Ureter (tissue), 1 donor: Measurements from ENCODE around the gene ISCA1. TPM values are rescaled to one million over a fixed set of nuclear protein-coding genes. Genes with fewer than 3 reads are reported as not detected.

Experiments used
- DNase-seq: peaks from one replicate; pipeline ENCODE4 v3.0.0-alpha.2; 2020; ENCODE audit warnings: low spot score
- total RNA-seq: library from RNA; stranded (reverse); gene quantifications from one replicate; pipeline ENCODE4 v1.2.4, GENCODE V29; 2023
- donor health status: DM: yes; HTN: yes; CAD: no.

Gene ISCA1
- total RNA-seq, 1 donor from 2014 or later, result 30.6 TPM

DNA sequence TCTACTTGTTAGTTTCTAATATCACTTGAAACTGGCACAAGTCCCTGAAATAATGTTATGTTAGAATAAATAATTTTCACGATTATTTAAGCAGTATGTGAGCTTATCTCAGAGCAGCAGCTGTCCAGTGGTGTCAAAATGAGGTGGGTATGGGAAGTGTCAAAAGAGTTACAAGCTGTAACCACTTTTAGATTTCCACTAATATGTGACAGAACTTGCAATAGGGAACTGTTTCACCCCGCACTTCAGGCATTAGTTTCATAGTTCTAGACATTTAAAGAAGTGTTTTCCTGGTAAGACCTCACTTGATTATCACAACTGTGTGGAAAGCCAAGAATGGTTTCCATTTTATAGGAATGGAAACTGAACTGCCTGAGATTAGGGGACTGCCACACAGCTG, 2.9 kb upstream of the ISCA1 start:
- DNase-seq, result no peak

DNA sequence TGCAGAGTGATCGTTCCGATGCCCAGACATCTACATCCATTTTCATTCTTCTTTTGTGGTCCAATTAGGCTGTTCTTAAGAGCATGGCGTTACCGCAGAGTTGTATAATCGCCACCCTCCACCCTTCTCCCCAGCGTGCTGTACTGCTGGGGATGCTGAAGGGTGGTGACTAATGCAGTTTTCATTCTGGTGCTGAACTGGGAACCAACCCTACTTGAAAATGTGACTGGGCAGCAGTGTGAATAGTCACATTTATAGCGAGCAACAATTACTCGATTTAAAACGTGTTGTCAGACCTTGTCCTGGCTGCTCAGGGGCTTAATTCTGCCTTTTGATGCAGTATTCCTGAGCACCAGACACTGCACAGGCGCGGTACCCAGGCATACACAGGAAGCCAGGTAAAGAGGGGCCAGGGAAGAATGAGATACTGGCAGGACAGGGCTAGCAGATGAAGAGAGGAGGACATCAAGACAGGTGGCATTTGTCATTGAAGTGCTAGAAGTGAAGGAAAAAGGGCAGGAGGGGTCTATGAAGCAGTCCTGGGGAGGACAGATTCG, 719 bp upstream of the ISCA1 start:
- DNase-seq, result no peak

DNA sequence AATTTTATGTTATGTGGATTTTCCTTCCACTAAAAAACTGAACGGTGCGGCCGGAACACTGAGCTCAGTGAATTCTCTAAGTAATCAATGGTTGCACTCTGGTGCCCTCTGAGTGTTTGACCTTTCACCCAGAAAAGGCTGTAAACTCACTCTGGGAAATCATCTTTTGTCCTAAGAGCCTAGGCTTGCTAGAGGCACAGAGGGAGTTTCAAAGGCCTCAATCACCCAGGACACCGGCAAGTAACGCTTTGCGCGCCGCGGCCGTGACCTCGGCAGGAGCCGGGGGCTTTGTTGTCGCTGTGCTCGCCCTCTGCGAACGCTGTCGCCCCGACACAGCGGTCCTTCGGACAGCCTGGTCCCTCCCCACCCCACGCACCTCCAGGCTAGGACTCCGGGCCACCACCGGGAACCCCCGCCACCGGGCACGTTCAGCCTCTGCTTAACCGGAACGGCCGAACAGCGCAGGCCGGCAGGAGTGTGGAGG, 703 bp downstream of the ISCA1 start:
- no peak for DNase-seq

DNA sequence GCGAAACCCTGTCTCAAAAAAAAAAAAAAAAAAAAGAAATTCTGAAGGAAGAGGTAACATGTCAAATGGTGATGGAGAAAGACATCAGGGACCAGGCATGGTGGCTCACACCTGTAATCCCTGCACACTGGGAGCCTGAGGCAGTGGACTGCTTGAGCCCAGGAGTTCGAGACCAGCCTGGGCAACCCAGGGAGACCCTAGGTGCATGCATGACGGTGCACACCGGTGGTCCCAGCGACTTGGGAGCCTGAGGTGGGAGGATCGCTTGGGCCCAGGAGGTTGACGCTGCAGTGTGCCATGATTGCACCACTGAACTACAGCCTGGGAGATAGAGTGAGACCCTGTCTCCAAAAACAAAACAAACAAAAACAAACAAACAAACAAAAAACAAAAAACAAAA, 1.8 kb downstream of the ISCA1 start:
- no peak for DNase-seq

DNA sequence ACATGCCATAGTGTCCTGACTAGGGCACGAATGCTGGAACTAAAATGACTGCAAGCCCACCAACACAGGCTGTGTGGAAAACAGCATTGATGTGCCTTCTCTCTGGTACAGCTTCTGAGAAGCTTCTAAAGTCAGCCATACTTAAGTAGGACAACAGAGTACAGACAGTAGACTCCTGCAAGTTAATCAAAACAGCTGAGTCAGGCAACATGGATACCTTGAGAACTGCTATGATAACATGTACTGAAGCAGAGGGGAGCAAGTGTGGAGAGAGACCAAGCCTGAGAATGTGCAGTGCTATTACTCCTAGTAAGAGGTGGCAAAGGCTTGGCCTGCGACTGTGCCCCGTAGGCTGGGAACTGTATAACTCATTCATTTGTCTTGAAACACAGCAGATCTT, 2.5 kb downstream of the ISCA1 start:
- no peak for DNase-seq

DNA sequence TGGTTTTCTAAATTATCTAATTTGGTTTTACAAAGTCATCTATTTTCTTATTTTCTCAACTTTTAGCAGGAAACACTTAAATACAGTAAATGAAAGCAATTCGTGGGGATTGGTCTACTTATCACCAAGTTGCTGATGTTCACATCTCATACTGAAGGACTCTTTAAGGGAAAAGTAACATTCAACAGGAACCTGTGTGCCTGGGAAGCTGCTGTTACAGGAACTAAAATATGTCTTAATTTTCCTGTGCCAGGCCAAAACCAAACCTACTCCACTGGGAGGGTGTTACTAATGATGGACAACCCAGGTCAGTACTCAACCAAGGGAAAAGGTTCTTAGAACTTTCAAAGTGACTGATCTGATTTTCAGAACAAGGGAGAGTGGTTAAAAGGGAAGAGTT, 5.3 kb downstream of the ISCA1 start:
- no peak for DNase-seq

DNA sequence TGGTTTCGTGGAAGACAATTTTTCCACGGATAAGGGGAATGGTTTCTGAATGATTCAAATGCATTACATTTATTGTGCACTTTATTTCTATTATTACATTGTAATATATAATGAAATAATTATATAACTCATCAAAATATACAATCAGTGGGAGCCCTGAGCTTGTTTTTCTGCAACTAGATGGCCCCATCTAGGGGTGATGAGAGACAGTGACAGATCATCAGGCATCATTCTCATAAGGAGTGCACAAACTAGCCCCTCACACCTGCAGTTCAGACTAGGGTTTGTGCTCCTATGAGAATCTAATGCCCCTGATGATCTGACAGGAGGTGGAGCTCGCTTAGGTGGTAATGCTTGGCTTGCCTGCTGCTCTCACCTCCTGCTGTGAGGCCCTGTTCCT, 6.4 kb downstream of the ISCA1 start:
- no peak for DNase-seq

DNA sequence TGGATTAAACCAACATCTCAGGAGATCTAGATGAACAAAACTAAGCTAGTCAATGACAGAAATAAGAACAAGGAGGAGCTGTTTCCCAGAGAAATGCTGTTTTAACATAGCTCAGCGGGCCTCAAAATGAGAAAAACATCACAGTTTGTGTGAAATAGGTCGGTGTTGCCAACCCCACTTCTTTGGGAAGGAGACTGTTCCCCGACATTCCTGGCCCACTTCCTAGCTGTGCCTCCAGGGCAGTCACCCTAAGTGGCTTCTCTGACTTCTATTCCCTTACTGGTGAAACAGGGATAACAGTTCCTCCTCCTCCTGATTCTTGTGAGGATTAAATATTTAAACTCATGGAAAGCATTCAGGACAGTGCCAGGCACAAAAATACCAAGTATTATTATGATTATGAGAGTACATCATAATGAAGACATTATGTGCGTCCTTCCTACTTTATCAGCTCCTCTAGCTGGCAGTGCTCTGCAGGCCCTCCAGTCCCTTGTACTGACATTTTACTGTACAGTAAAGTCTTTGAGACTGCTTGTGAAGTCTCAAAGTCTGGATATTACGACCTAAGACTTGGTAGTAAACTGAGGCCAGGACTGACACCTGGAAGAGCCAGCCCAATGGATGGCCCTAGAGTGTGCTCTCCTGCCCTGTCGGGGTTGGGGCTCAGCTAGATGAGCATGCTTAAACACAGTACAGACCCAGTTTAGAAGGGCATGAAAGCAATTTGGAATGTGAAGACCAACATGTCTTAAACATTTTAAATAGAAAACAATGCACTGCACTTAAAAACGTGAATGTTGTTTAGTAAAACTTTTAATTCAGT, 7.3 kb downstream of the ISCA1 start:
- DNase-seq, result no peak

DNA sequence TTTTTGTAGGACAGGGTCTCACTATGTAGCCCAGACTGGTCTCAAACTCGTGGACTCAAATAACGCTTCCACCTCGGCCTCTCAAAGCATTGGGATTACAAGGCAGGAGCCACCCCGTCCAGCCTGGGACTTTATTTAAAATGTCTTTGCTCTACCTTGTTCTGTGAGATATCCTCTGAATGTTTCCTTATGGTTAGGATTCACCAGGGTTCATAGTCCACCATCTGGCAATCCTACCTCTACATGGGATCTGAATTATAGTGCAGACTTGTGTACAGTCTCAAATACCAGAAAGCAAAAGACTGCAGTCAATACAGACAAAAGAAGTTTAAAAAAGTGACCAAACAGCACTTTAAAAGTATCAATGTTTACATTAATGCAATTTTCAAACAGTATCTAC, 10.1 kb downstream of the ISCA1 start:
- DNase-seq, result no peak

DNA sequence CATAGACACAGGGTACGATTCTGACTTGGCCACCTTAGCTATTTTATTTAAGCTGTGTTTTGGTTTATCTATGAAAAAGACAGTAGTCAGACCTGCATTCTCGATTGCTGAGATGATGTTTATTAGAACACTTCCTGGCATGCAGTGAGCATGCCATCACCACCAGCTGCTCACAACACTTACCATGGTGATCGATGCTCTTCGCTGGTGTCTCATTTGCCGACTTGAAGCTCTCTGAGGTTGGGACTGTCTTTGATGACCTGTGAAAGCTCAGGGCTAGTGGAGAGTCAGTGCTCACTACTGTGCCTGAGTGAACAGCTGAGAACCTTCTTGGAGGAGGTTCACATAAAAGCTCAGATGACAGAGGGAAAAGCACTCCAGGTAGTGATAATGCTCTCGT, 18.5 kb downstream of the ISCA1 start:
- no peak for DNase-seq

DNA sequence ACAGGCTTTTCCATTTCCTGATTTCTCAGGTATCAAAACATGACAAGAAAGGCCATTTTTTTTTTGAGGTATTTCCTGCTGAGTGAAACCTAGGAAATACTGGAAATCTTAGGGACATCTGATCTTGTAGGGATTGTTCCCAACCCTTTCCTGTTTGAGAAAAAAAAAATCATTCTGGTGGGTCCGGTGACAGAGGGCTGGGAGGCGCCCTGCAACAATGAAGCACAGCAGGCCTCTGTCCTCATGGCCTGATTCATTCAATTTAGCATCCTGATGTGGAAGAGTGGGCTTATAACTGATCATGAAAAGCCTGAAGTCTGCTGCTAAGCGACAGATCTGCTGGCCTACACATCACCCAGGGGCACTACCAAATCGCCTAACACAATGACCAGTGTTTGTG, 19.8 kb downstream of the ISCA1 start:
- DNase-seq, result no peak

DNA sequence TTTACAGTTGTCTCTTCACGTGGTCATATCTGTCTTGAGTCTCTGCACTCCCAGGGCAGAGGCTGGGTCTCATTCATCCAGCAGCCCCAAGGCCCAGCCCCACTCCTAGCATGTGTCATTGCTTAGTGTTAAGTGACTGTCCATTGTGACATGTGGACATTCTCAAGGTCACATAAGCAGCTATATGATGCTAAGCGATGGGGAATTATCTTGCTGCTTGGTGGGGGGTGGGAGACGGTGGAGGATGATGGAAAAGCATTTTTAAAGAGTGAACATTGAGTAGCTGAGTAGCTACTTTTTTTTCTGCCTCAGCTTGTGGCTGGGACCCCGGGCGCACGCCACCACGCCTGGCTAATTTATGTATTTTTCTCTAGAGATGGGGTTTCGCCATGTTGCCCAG, 22.8 kb downstream of the ISCA1 start, which contains the start of gene C9orf153:
Gene C9orf153 (minus strand): TSS at position 101 of the 400 bp plus-strand sequence. CDS start 30,054 bp downstream, outside the sequence.
- no peak for DNase-seq

DNA sequence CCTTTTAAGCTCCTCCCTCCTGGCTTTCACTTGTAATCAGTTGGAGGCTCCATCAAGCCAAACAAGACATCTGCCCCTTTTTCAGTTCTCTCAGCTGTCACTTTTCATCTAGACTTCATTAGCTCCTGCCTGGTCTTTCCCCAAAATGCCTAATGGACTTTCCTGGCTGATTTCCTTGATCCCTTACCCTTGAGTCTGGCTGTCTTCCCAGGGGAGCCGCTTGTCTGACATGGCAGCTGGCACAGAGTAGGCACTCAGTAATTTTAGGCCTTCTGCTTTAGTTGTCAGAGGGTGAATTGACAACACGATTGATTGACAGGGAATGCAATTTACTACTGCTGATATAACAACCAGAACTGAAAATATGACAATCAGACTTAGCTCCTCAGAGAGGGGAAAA, 24.9 kb downstream of the ISCA1 start:
- no peak for DNase-seq

DNA sequence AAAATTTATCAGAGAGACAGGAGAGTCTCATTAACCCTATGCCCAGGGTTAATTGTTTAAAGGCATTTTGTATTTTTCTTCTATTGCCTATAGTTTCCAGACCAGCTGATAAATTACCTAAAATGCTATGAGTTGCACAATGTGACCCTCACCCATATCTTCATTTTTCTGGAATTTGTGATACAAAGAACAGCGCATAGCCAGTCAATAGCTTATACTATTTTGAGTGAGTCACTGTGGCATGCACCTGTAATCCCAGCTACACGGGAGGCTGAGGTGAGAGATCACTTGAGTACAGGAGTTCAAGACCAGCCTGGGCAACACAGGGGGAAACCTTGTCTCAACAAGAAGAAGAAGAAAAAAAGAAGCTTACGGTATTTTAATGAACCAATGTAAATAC, 25.7 kb downstream of the ISCA1 start:
- DNase-seq, result no peak

DNA sequence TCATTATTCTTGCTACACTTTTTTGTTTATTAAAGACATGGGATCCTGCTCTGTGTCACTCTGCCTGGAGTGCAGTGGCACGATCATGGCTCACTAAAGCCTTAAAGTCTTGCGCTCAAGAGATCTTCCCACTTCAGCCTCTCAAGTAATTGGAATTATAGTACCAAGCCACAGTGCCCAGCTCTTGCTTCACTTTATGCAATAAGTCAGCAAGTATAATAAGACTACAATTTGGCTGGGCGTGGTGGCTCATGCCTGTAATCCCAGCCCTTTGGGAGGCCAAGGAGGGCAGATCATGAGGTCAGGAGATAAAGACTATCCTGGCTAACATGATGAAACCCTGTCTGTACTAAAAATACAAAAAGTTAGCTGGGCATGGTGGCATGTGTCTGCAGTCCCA, 28.8 kb downstream of the ISCA1 start:
- DNase-seq, result no peak

DNA sequence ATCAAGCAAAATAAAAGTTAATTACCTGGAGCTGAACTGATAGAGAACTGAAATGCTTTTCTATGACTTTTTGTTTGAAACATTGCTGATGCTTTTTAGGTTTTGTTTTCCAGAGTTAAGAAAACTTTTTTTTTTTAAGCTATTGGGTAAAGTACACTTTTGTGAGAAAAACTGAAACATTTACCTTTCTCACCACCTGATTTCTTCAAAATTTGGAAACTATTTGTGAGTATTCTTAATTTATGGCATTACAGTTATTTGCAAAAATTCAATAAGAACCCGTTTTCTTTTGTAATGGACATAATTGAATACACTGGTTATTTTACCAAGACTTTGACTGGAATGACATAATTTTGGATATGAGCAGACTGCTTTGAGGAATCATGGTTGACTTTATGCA, 29.5 kb downstream of the ISCA1 start:
- no peak for DNase-seq

DNA sequence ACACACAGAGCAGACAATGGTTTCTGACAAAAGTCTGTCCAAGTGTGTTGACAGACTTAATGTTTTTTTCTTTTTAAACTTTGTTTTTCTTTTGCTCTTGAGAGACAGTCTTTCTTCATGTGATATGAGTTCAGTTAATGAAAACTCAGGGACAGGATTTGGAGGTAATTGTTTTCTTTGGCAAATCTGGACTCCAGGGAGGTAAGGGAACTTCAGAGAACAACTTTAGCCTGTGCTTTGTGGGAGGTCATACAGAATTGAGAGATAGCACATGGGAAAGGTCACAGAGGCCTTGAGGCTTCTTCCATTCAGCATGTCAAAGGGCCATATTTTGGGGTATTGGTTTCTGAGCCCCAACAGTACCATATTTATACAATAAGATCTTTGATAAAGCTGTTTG, 32.2 kb downstream of the ISCA1 start:
- DNase-seq, result no peak

DNA sequence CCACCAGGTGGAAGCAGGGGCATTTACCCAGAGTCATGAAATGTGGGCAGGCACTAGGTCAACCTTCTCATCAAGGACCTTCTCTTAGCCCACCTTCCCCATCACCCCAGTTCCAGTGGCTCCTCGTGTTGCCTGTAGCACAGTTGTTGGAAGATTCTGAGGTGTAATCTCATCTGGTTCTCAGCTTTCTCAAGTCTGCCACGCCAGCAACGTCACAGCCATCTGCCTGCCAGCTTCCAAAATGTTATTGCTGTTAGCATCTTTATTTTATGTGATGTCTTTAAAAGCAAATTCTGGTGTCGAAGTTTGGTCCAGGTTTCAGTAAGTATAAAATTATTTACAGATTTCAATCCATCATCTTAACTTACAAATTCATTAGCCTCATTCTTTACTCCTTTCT, 33.6 kb downstream of the ISCA1 start:
- no peak for DNase-seq

DNA sequence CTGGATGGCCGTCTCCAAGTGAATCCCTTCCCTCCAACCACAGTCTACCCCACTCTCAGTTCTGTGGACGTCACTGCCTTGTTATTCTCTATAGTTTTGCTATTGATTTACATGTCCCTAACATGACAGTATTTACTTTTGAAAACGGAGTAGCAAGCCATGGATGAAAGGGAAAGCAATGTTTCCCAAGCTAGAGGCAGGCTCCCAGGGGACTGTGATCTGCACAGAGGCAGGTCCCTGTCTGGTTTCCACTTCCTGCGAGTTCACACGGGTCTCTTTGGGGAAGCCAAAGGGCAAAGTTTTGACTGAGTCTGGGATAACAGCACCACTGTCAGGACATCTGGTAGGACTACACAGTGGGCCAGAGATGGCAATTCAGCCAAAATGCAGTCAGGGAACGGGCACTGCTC, 35.6 kb downstream of the ISCA1 start:
- no peak for DNase-seq

DNA sequence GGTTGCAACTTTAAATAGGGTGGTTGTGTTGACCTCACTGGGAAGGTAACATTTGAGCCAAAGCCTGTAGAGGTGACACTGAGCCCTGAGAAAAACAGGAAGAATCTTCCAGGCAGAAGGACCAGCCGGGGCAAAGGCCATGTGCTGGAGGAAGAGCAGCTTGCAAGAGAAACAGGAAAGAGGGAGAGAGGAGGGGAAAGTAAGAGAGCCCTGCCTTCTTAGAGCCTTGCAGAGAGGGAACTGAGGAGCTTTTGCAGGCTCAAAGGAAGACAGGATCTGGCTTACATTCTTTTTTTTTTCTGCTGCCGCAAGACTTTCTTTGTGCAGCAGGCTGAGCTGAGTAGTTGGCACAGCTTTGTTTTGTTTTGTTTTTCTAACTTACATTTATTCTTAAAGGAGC, 40.3 kb downstream of the ISCA1 start:
- DNase-seq, result no peak

DNA sequence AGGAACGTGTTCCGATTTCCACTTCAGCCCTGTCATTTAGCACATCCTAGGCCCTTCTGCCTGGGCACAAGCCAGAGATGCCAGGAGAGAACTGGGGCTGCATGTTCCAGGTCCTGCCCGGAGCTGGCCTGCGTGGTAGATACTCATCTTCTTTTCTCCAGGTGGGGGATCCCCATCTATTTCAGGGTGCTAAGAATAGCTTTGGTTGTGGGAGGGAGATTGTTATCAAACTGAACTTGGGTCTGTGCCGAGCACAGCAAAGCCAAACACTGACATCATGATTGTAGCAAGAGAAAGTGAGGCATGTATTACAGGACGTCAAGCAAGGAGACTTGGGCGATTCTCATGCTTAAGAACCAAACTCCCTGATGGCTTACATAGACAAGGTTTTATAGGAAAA, 41.1 kb downstream of the ISCA1 start:
- no peak for DNase-seq

DNA sequence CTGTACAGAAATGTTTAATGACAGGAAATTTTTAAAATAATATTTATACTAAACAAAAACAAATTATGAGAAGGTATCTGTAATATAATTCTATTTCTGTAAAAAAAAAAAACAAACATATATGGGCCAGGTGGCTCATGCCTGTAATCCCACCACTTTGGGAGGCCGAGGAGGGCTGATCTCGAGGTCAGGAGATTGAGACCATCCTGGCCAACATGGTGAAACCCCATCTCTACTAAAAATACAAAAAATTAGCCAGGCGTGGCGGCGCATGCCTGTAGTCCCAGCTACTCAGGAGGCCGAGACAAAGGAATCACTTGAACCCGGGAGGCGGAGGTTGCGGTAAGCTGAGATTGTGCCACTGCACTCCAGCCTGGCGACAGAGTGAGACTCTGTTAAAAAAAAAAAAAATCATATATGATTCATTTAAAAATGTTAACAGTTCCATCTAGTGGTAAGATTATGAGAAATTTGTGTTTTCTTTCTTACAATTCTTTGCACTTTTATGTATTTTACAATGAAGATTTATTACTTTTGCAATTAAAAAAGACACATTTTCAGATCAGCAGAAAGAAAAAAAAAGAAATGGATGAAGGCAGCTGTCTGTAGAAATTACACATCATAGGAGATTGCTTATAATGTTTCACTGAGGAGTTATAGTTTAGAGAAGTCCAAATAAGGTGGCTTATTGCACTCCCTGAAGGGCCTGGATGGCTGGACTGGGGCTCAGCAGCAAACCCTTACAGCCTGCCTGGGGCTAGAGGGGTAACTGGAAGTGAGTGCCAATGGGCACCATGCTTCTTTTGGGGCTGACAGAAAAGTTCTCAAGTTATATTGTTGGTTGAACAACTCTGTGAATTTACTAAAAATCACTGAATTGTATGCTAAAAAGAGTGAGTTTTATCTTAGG, 43.2 kb downstream of the ISCA1 start:
- no peak for DNase-seq

DNA sequence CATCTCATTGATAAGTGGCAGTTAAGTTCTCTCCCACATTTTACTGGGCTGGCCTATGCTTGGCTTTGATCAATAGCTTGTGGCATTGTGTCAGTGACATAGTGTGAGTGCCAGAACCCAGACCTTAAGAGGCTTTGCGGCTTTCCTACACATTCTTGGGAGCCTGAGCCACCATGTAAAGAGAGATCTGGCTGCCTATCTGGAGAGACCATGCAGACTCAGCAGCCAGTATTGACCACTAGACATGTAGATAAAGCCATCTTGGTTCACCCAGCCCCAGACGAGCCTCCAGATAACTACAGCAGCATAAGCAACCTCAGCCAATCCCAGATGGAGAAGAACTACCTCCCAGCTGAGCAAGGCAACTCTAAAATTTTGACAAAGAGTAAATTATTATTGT, 51.5 kb downstream of the ISCA1 start:
- no peak for DNase-seq
